SIG-M5 treated with dmso at 0.1 percent for 504 hours (cell line): ENCODE measurements around the gene ETV6.

Experiments used
- DNase-seq: peaks from one replicate; lab custom pipeline; 2025; ENCODE audit not compliant: unreplicated experiment; lab: John Stamatoyannopoulos, UW

Gene ETV6

DNA sequence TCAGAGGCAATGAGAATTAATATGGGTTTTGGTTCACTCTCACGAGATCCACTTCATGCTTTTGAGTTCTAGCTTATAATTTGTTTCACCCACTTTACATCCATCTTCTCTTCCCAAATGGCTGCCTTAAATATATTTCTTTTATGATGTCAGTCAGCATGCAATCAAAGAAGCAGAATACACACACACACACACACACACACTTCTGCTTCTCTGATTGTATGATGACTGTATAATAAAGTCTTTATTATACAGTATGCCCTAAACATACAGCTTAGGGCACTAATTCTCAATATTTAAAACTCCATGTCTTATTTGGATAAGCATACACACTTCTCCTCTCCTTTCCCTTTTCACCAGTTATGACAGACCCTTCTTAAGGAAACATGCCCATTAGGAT lies 6.7 kb upstream of the ETV6 start:
- no peak for DNase-seq

DNA sequence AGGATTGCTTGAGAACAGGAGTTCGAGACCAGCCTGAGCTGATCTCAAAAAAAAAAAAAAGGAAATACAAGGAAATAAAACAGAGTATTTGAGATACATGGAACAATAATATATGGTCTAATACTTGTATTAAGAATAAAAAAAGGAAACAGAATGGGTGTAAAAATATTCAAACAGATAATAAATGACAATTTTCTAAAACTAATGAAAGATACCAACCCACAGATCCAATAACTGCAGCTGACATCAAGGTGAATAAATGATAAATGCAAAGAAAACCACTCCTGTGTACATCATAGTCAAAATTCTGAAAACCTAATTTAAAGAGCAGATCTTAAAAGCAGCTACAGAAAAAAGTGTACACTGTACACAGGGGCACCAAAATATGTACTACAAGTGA lies 4.1 kb upstream of the ETV6 start:
- DNase-seq = no peak

DNA sequence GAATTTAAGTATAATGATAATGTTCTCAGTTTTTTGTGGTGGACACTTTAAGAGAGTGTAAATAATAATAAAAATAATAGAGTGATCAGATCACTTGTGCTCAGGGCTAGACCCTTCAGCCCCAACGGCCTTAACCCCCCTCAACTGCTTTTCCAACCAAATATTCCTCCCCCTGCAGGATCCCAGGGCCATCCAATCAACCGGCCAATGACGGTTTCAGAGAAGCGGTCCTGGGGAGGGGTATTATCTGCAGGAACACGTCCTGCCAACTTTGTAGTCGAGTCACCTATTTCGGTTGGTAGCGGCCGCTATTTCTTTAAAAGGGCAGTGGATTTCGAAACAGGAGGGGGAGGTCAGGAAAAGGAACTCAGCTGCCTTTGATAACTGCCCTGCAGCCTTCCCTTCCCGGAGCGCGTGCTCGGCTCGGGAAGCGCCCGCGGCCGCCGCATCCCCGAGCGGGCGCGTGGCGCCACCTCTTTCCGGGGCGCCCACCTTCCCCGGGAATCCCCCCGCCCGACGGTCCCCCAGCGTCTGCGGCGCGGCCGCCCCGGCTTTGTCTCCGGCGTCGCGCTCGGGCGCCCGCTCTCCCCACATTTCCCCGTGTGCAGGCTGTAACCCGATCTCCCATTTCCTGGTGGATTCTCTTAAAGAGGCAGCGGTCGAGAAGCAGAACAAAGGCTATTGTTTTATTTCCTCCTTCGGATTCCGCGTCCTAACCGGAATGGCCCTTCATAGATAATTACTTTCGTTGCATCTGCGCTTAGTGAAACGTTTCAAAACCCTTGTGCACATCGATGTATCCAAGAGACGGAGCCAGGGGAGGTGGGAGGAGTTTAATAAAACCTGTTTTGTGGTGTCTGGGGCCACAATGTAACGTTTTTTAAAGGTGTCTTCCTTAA lies 711 bp upstream of the ETV6 start:
- peak; percentile 93 for DNase-seq

DNA sequence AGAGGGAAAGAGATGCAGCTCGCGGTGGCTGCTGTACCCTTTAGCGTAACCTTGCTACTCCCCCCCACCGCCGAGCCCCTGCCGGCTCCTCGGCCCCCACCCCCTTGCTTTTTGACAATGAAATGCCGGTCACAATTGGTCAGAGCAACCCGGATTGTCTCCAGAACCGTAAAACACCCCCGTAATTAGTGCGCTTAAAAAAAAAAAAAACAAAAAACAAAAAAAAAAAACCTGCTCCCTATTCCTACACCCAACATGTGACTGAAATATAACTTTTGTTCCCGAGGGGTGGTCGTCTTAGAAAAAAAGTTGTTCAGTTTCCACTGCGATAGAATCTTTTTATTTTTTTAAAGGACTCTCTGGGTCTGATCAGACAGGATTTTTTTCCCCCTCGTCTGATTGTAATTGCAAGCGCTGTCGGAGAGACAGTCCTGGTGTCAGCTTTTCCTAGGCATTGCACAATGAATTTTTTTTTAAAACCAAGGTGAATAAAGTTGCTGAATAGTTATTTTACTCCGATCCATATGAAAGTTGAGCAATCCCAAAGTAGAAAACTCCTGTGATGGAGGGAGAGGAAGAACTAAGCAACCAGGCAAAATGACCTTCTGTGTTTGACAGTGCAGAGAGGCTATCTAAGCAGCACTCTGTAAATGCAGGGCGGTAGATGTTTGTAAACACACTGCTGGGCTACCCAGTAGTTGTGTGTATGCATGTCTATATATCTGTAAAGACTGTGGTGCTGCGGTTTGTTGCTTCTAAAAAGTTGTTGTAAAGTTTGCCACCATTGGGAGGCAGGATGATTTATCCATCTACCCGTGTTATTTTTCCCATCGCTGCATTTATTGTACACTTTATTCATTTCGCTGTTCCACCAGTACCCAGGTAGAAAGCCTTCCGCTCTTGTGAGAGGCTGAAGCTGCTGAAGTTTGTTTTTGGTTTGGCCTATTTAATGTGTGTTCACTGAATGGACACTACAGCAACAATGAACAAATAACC lies 1.1 kb downstream of the ETV6 start:
- peak; percentile 68 for DNase-seq

DNA sequence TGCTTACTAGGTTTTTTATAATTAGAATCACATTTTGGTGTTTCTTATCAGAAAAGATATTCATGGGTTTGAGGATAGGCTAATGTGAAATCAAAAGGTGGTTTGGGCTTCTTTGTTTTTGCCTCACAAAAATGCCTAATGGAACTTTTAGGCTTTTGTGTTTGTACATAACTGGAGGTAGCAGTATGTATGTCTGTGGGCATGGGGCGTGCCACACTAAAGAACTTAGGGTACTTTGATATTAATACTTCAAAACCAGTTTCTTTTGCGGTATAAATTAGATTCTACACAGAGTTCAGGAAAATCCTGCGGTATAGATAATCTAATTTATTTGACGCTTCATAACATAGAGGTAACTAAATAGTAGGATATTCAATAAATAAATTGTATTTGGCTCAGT lies 1.9 kb downstream of the ETV6 start:
- DNase-seq = no peak

DNA sequence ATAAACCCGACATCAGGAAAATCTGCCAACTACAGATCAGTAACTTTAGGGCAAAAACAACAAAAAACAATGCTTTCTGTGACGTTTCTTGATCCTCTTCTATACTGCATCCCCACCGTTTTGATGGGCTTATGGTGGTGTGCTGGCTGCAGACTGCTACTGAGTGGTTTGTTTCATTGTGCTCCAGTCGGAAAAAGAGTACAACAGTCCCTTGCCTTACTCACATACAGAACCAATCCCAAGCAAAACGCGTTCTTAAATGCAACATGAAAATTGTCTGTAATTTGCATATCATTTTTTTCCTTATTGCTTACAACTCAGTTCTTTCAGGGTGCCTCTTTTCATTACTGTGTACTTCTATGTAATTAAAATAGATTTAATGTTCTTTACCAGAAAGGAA lies 2.3 kb downstream of the ETV6 start:
- peak; percentile 38 for DNase-seq

DNA sequence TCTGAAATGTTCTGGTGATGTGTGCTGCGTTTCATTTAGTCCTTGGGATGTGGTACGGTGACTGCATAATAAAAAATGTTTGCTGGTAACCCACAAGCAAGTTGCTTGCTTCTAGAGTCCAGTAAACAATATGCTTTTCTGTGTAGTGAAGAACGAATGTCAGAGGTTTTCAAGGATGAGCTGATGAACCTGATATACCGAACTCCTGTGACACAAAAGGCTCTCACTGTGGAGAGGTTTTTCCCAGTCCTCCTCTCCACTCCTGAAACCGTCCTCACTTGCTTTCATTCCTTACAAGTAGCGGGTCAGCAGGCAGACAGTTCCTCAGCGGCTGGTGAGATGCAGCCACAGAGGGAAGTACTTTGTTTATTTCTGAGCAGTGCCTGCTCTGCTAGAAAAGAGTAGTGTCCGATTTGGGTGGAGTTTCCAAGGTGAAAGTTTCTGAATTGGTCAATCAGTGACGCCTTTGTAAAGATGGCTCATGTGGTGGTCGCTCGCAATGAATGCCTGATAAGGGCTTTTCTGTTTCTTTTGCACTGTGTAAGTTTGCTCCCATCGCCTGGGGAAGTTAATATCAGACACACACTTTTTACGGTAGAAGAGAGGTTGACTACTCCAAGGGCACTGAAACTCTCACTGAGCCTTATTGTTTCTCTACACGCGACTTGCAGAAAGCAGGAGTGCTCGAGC lies 3.0 kb downstream of the ETV6 start:
- DNase-seq = peak; percentile 79

DNA sequence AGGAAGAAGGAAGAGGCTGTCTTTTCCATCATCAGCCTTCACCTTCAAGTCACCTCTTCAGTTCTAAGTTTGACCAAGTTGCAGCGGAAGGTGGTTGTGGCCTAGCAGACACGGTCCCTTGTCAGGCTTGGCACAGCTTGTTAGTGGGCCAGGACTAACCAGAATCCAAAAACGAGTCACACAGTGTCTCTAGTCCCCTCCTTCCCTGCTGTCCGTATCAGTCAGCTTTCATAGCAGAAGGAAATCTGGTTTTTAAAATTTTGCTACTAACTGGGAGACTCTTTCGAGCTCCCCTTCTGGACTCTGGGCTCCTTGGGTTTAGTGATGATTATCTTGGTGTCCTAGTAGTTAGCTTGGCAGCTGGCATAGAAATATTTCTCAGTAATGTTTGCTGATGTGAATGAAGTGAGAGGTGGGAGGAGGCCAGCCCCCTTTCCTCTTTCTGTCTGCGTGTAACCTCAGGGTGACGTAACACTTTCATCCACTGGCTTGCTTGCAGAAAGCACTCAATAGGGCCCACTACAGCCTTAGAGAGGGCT lies 3.8 kb downstream of the ETV6 start:
- peak; percentile 86 for DNase-seq

DNA sequence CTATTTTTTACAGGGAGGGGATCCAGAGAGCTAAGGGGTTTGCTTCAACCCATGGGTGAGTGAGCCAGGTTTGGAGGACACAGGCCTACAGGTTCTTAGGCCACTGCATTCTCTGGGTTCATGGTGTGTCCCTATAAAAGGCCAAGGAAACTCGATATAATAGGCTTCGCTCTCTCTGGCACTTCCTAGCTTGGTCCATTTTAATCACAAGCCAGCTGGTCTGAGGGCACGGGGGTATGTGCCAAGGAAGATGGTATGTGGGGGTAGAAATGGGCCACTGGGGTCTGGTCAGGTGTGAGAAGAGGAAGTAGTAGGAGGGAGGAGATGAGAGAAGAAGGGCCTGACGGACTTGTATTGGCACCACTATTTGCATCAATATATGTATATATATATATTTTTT lies 4.9 kb downstream of the ETV6 start:
- no peak for DNase-seq

DNA sequence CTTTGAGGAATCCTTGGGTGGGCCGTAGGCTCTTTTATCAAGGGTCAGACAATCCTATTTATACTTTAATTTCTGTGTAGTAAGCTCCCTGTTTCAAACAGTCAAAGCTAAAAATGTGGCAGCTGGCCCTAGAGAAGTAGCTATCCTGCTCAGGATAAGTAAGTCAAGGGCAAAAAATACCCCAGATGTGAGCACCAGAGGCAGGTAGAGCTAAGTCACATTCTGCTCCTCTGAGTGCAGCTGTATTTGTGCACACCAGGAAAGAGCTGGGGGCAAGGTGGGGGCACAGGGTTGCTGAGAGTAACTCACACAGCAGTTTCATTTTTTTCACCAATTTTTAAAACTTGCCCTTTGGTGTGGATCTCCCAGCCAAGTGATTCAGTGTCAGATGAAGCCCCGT lies 5.3 kb downstream of the ETV6 start:
- no peak for DNase-seq

DNA sequence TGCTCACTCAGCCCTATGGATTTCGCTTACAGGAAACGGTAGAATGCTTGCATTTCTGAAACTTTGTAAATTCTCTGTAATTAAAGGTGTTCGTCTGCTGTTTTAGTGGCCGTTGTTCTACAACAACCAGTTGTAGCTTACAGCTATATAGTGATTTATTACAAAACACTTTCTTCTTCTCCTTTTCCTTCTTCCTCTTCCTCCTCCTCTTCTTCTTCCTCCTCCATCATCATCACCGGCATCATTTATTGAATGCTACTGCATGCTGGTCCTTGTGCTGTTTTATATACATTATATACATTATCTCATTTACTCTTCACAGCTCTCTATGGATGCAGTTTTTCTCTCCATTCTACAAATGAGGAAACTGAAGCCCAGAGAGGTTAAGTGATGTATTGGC lies 6.4 kb downstream of the ETV6 start:
- DNase-seq = no peak

DNA sequence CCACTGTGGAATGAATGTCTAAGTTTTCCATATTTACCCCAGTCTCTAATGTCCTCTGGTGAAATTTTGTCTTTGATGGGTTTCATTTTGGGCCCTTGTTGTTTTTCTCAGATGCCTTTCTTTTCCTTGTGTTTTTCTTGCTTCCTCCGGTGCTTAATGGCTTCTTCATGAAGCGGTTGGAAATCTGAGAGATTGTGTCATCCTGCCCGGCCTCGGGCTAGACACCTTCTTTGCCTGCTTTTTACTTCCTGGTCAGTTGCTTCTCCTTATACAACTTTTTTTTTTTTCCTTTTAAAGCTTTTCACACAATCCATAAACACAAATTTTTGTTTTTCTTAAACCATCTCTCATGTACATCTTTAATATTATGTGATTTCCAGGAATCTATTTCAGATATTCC lies 7.1 kb downstream of the ETV6 start:
- no peak for DNase-seq

DNA sequence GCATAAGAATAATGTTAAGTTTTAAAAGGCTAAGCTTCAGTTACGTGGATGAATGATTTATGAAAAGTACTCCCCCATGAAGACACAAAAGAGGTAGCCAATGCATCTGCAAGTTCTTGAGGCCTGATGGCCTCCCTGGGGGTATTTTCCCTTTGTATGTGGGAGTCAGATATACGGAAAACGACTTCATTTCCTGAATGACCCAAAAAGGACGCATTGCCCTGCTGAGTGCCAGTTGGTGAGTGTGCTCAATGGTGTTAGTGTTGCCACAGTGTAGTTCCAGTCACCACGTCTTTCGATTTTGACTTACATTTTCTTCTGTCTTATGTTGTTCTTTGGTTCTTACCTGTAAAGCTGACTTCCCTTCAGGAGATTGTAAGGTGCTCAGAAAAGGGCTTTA lies 8.0 kb downstream of the ETV6 start:
- DNase-seq = no peak

DNA sequence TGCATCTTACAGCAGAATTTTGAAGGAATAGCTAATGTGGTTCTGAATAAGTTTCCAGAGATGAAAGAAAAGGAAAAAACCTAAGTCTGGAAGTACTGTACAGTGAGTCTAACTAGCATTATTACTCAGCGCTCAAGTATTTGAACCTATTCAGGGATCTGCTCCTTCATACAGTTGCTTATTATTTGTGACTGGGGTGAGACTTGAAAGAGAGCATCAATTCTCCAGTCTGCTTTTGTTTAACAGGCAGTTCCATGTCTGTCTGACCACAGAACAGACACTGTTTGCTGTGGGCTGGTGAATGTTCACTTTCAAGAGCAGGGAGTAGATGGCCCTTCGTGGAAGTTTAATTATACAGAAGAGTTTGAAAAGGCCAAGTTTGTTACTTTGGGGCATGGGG lies 9.3 kb downstream of the ETV6 start:
- DNase-seq = no peak

DNA sequence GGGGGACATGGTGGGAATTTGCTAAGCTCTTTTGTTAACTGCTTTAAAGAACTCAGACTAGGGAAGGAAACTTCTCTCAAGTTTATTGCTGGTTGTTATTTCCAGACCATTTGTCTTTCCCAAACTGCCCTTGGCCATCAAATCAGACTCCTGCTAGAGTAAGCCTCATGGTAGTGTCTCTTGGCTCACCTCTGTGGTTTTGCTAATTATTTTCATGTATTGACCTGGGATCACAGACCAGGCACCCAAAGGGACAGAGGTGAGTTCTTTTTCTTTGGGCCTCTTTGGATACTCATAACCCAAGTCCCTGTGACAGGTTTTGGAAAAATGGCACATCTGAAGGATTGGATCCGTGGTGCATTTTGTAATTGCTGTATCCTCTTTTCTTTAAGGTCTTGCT lies 11.2 kb downstream of the ETV6 start:
- DNase-seq = no peak

DNA sequence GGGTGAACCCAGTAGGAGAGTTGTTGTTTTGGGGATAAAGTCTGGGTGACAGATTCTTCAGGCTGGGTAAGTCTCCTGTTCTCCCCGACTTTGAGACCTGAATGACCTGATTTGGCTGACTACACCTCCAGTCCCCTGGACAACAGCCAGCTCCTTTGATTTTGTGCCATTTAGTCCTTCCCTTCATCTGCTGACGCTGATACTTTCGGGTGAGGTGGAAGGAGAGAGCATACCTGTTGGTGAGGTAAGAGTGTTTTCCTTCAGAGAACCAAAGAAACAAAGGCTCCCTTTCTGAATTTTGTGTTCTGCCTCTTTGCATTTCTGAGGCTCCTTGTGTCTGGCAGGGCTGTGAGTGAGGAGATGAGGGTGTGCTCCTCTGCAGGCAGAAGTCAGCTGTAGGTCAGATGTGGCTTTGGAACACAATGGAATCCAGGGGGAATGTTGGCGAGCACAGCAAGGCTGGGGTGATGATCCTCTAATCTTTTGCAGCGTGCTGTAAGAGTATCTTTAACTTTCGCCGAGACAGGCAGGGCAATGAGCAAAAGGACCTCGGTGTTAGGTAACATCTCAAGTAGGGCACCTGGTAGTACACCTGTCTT lies 12.1 kb downstream of the ETV6 start:
- DNase-seq = no peak

DNA sequence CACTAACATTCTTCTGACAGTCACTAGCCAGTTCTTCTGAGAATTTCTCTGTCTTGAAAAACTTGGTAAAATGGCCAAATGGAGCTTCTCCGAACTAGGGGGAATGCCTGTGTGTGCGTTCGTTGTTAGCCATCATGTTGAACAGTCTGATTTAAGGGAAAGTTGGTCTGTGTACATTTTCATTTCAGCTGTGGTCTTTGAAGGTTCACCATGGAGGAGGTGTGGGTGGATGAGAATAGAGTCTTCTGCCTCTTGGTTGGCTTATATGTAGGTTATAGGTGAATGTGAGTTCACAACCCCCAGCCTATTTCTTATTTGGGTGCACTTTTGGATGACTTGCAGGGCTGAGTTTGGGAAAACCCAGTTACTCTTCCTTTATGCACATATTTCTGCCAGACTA lies 12.9 kb downstream of the ETV6 start:
- no peak for DNase-seq

DNA sequence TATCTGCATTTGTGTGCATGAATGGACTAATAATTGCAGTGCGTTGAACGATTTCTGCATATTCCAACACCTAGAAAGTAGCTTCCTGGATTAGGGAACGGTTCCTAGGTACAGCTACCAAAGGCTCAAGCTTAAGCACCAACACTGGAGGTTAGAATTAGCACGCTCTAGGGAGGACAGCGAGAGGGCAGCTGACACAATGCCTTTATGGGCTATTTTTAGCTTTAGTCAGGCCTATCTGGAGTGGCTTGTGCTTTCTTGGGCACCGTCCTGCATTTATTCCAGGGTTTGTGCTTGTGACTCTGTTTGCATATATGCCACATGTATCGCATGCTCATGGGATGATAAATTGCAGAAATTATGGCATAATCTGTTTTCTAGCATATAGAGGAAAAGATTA lies 13.7 kb downstream of the ETV6 start:
- no peak for DNase-seq

DNA sequence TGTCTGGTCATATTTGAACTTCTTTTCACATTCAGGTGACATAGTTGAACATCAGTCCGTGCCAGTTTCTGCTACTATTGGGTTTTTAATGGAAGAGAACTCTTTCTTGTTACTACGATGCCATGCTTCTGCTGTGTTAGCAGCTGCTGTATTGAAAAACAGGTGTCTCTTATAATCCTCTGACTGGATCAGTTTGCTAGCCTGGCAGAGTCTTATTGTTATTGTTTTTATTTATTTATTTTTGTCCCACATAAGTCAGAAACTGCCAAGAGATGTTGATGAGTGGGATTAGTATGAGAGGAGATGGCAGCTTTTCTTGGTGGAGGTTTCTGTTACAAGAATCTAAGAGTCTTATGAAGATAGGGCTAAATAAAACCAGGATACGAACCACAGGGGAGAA lies 14.6 kb downstream of the ETV6 start:
- DNase-seq = no peak

DNA sequence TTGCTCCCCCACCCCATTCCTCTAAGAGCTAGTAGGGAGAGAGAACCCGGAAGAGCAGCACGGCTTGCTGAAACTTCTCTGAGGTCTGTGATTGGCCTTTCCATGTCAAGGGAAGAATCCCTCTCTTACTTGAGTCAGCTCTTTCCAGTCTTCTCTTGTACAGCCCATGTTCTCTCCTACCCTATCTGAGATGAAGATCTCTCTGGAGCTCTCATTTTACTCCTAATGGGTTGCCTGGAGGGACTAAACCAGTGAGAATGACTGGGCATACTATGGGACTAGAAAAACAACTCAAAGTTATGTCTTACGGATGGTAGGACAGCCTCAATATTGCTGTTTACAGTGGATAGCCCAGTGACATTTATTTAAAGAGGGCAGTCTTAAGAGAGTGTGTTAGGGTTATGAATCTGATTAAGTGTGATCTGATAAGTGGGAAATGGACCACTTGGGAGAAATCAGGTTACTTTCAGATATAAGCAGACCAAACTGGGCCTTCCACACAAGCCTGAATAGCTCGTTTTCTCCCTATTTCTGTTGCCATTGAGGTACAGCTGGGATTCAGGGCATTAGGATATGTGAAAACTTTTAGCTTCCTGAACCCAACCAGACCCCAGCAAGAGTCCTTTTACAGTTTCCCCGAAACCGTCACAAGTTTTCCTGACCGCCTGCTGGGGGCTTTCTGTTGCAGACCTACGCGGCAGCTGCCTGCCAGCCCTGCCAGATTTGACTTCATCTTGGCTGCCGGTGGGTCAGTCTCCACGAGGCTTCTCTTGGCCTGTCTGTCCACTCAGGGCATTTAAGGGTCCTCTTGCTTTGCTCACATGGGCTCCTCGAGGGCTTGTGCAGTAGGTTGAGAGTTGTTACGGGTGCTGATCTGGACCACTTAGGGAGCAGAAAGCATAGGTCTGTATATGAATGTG lies 16.9 kb downstream of the ETV6 start:
- no peak for DNase-seq
